Neural progenitor cell (in vitro differentiated cells): Measurements from ENCODE around the gene TTYH3.

ENCODE experiments used
- EZH2 ChIP-seq: fragments of 200-600 bp; sonication (generic); IDR thresholded peaks from 2 replicates; pipeline ENCODE4 v1.6.1; 2017; ENCODE audit warnings: antibody characterized with exemption, mild to moderate bottlenecking, moderate library complexity
- TF ChIP-seq, protein P1 (sequence below): fragments of 200-600 bp; sonication (generic); IDR thresholded peaks from 2 replicates; pipeline ENCODE4 v1.5.1; 2017; ENCODE audit warnings: antibody characterized with exemption, mild to moderate bottlenecking

DNA sequence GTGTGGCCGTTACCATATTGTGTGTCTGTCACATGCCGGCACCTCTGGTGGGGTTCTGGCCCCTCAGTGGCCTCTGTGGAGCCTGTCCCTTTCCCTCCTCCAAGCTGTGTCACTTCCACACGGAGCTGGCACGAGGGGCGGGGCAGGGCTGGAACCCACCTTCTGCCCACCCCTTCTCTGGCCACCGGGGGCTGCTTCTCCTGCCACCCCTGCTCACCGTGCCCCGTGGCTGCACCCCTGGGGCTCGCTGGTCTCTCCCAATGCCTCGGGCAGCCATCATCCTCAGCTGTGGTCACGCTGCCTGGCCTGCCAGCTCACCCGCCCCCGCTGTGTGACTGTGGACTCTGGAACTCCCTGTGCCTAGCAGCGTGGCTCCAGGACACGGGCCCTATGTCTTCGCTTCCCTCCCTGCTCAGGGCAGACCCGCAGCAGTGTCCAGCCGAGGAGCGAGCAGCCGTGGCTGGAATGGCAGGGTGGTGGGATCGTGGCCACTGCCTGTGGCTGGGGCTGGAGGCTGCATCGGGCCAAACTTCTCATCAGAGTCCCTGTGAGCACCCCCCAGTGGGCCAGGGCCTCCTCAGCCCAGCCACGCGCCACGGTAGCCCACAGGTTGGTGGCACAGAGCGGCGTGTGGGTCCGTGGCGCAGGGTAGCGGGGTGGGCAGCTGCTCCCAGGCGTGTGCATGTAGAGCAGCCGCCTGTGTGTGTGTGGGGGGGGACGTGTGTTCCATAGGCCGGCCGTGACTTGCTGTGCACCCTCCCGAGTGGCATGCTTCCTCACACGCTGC lies 8.1 kb downstream of the TTYH3 start:
- TF ChIP-seq, protein P1, sequence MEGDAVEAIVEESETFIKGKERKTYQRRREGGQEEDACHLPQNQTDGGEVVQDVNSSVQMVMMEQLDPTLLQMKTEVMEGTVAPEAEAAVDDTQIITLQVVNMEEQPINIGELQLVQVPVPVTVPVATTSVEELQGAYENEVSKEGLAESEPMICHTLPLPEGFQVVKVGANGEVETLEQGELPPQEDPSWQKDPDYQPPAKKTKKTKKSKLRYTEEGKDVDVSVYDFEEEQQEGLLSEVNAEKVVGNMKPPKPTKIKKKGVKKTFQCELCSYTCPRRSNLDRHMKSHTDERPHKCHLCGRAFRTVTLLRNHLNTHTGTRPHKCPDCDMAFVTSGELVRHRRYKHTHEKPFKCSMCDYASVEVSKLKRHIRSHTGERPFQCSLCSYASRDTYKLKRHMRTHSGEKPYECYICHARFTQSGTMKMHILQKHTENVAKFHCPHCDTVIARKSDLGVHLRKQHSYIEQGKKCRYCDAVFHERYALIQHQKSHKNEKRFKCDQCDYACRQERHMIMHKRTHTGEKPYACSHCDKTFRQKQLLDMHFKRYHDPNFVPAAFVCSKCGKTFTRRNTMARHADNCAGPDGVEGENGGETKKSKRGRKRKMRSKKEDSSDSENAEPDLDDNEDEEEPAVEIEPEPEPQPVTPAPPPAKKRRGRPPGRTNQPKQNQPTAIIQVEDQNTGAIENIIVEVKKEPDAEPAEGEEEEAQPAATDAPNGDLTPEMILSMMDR: no peak
- no peak for TF ChIP-seq EZH2
